Esophagus (tissue), 2 donors: Measurements from ENCODE around the gene BTBD3. TPM values are rescaled to one million over a fixed set of nuclear protein-coding genes. Genes with fewer than 3 reads are reported as not detected.

Source experiments
- H3K27ac ChIP-seq, 2 donors: one replicate each; pipeline ENCODE4 v1.5.1; 2013; ENCODE audit warnings: low read depth in 2 of 2, mild to moderate bottlenecking in 2 of 2, inconsistent platforms in 1 of 2, low read length in 1 of 2, moderate library complexity in 1 of 2
- H3K27me3 ChIP-seq, 2 donors: one replicate each; pipeline ENCODE4 v1.6.1; 2013; ENCODE audit warnings: low read length in 2 of 2, control low read depth in 1 of 2, mild to moderate bottlenecking in 1 of 2; ENCODE audit not compliant: insufficient read depth in 2 of 2, control insufficient read depth in 1 of 2
- H3K36me3 ChIP-seq, 2 donors: one replicate each; pipeline ENCODE4 v1.6.1; 2013; ENCODE audit warnings: low read length in 1 of 2; ENCODE audit not compliant: control insufficient read depth in 2 of 2, insufficient read depth in 2 of 2
- H3K4me1 ChIP-seq, 2 donors: one replicate each; pipeline ENCODE4 v1.6.1; 2013; ENCODE audit warnings: low read length in 1 of 2; ENCODE audit not compliant: control insufficient read depth in 2 of 2, insufficient read depth in 2 of 2
- H3K4me3 ChIP-seq, 2 donors: one replicate each; pipeline ENCODE4 v1.5.1; 2013; ENCODE audit warnings: low read length in 2 of 2, mild to moderate bottlenecking in 2 of 2, low read depth in 1 of 2, moderate library complexity in 1 of 2
- H3K9me3 ChIP-seq, 2 donors: one replicate each; pipeline ENCODE4 v1.6.1; 2013; ENCODE audit warnings: mild to moderate bottlenecking in 2 of 2, low read depth in 1 of 2, low read length in 1 of 2, moderate library complexity in 1 of 2; ENCODE audit not compliant: control insufficient read depth in 2 of 2, insufficient read depth in 1 of 2
- WGBS, 2 donors: extraction: QIAGEN DNeasy Blood & Tissue Kit; methylation state at CpG; one replicate each; pipeline ENCODE4 v1.1.7; 2013; 5-methylcytosine and 5-hydroxymethylcytosine counted together
- polyA plus RNA-seq, 2 donors: library from polyadenylated mRNA; stranded (reverse); fragments of 200-250 nt; gene quantifications; one replicate each; pipeline ENCODE4 v1.2.3, GENCODE V29; 2013
- donor health status: healthy with polysubstance abuse.
- donor health status: Bipolar disorder and iron deficiency.

BTBD3 gene
- polyA plus RNA-seq, 2 donors: 4.4 to 4.9 TPM

- Histone ChIP-seq H3K27me3 (no peaks in the 10 kb centered on the region), H3K9me3 (peaks cover 0 to 3% of the 10 kb centered on the region in 2 donors), H3K36me3 (no peaks in the 10 kb centered on the region), H3K4me3 (no peak overlapping the region), H3K4me1 (no peaks in the 10 kb centered on the region), H3K27ac (no peak overlapping the region)
- WGBS, 2 donors: 81 to 86% methylated on average over 4 of the region's 4 CpGs
Observed at GRCh38 chr20:11952639-11953038, 34.9 kb downstream of the BTBD3 start.

- Histone ChIP-seq H3K4me1 (no peaks in the 10 kb centered on the region), H3K36me3 (no peaks in the 10 kb centered on the region), H3K4me3 (no peak overlapping the region)
Observed at GRCh38 chr20:11957911-11958310, 40.2 kb downstream of the BTBD3 start.

GRCh38 chr20:11958855-11959254, 41.2 kb downstream of the BTBD3 start:
- 57 to 61% methylated on average over 24 of the region's 24 CpGs for WGBS, 2 donors
- Histone ChIP-seq H3K36me3 (no peaks in the 10 kb centered on the region), H3K4me1 (no peaks in the 10 kb centered on the region), H3K9me3 (no peaks in the 10 kb centered on the region), H3K27ac (no peak overlapping the region), H3K27me3 (no peaks in the 10 kb centered on the region), H3K4me3 (no peak overlapping the region)

More at GRCh38 chr20:11957911-11958310, 40.2 kb downstream of the BTBD3 start:
- Histone ChIP-seq H3K27me3 (no peaks in the 10 kb centered on the region), H3K27ac (no peak overlapping the region), H3K9me3 (no peaks in the 10 kb centered on the region)

- Histone ChIP-seq H3K27ac (no peak overlapping the region), H3K27me3 (no peaks in the 10 kb centered on the region), H3K4me3 (no peak overlapping the region), H3K36me3 (no peaks in the 10 kb centered on the region), H3K4me1 (no peaks in the 10 kb centered on the region), H3K9me3 (no peaks in the 10 kb centered on the region)
- WGBS, 2 donors: 70 to 93% methylated on average over 1 of the region's 1 CpG
Observed at GRCh38 chr20:11965602-11966001, 47.9 kb downstream of the BTBD3 start.

GRCh38 chr20:11966186-11966585, 48.5 kb downstream of the BTBD3 start:
- Histone ChIP-seq H3K4me3 (no peak overlapping the region), H3K27me3 (no peaks in the 10 kb centered on the region), H3K36me3 (no peaks in the 10 kb centered on the region), H3K4me1 (no peaks in the 10 kb centered on the region), H3K27ac (no peak overlapping the region), H3K9me3 (no peaks in the 10 kb centered on the region)
- 61 to 69% methylated on average over 3 of the region's 3 CpGs for WGBS, 2 donors

- no peak overlapping the region for H3K27ac ChIP-seq
- H3K36me3 ChIP-seq: no peaks in the 10 kb centered on the region
- no peaks in the 10 kb centered on the region for H3K27me3 ChIP-seq
- no peak overlapping the region for H3K4me3 ChIP-seq
- no peaks in the 10 kb centered on the region for H3K9me3 ChIP-seq
- 73 to 78% methylated on average over 3 of the region's 3 CpGs for WGBS, 2 donors
- H3K4me1 ChIP-seq: no peaks in the 10 kb centered on the region
Observed at GRCh38 chr20:11970243-11970836, 52.6 kb downstream of the BTBD3 start.

GRCh38 chr20:11972478-11972877, 54.8 kb downstream of the BTBD3 start:
- Histone ChIP-seq H3K4me3 (no peak overlapping the region), H3K4me1 (no peaks in the 10 kb centered on the region), H3K36me3 (no peaks in the 10 kb centered on the region), H3K27ac (no peak overlapping the region), H3K9me3 (no peaks in the 10 kb centered on the region), H3K27me3 (no peaks in the 10 kb centered on the region)
- 85 to 94% methylated on average over 2 of the region's 2 CpGs for WGBS, 2 donors
